Central memory CD8-positive, alpha-beta T cell (primary cell): ENCODE results near the gene FASTKD3.

Experiments
- ATAC-seq: fragments of 150-1000 bp; cut with Tn5 transposase; replicated peaks from 2 replicates; pipeline ENCODE4 v1.10.0; 2022; ENCODE audit warnings: mild to moderate bottlenecking, moderate FRiP score, moderate number of reproducible peaks; ENCODE audit not compliant: poor library complexity, severe bottlenecking; ENCODE audit errors: extremely low read depth
- DNase-seq, 2 donors: peaks; one replicate each; pipeline ENCODE4 v3.0.0; 2021; ENCODE audit warnings: low spot score in 2 of 2
- H3K27ac Mint-ChIP-seq: one replicate; pipeline ENCODE4 v1.8.0; 2022; ENCODE audit warnings: low read depth, mild to moderate bottlenecking, moderate library complexity, mixed read lengths
- H3K27me3 Mint-ChIP-seq: one replicate; pipeline ENCODE4 v1.8.0; 2022; ENCODE audit warnings: mixed read lengths
- H3K36me3 Mint-ChIP-seq: one replicate; pipeline ENCODE4 v1.8.0; 2022; ENCODE audit warnings: mild to moderate bottlenecking, moderate library complexity, mixed read lengths; ENCODE audit not compliant: insufficient read depth
- H3K4me1 Mint-ChIP-seq: one replicate; pipeline ENCODE4 v1.8.0; 2022; ENCODE audit warnings: mixed read lengths
- H3K4me3 Mint-ChIP-seq: one replicate; pipeline ENCODE4 v1.8.0; 2022; ENCODE audit warnings: mild to moderate bottlenecking, moderate library complexity, mixed read lengths
- H3K9me3 Mint-ChIP-seq: one replicate; pipeline ENCODE4 v1.8.0; 2022; ENCODE audit warnings: mixed read lengths

Gene FASTKD3

GRCh38 chr5:7852542-7852941 is 16.3 kb downstream of the FASTKD3 start:
- Mint-ChIP-seq H3K27ac (no peak overlapping the region), H3K9me3 (no peaks in the 10 kb centered on the region), H3K4me1 (peaks cover 16% of the 10 kb centered on the region), H3K27me3 (peaks cover 29% of the 10 kb centered on the region), H3K36me3 (peaks cover 2% of the 10 kb centered on the region), H3K4me3 (no peak overlapping the region)
- ATAC-seq (no peak), DNase-seq (no peak)

- H3K4me1 Mint-ChIP-seq: peaks cover 16% of the 10 kb centered on the region
- no peak overlapping the region for H3K27ac Mint-ChIP-seq
- no peak for ATAC-seq
- no peaks in the 10 kb centered on the region for H3K9me3 Mint-ChIP-seq
- H3K27me3 Mint-ChIP-seq: peaks cover 36% of the 10 kb centered on the region
- no peaks in the 10 kb centered on the region for H3K36me3 Mint-ChIP-seq
- no peak for DNase-seq
- peak overlapping the region; percentile 76 for H3K4me3 Mint-ChIP-seq
Measured at GRCh38 chr5:7851617-7852289, 17.1 kb downstream of the FASTKD3 start.

DNA sequence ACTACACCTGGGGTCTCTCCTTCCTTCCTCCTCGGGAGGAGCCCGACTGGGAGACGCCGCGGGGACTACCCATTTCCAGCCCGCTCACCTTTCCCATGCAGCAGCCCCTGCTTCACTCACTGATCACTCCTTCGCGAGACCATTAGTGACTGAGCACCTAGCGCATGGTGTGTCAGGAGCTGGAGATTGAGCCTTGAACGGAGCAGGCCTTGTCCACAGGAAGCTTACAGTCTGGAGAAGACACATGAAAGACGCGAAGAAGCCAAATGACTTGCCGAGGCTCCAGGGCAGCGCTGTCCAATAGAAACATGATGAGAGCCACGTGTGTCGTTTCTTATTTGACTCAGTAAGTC is 17.6 kb downstream of the FASTKD3 start:
- H3K27me3 Mint-ChIP-seq: peaks cover 41% of the 10 kb centered on the region
- peak overlapping the region; percentile 76 for H3K4me3 Mint-ChIP-seq
- ATAC-seq (no peak), DNase-seq (no peak)
- no peak overlapping the region for H3K27ac Mint-ChIP-seq
- H3K36me3 Mint-ChIP-seq: no peaks in the 10 kb centered on the region
- H3K4me1 Mint-ChIP-seq: peaks cover 16% of the 10 kb centered on the region
- H3K9me3 Mint-ChIP-seq: no peaks in the 10 kb centered on the region

DNA sequence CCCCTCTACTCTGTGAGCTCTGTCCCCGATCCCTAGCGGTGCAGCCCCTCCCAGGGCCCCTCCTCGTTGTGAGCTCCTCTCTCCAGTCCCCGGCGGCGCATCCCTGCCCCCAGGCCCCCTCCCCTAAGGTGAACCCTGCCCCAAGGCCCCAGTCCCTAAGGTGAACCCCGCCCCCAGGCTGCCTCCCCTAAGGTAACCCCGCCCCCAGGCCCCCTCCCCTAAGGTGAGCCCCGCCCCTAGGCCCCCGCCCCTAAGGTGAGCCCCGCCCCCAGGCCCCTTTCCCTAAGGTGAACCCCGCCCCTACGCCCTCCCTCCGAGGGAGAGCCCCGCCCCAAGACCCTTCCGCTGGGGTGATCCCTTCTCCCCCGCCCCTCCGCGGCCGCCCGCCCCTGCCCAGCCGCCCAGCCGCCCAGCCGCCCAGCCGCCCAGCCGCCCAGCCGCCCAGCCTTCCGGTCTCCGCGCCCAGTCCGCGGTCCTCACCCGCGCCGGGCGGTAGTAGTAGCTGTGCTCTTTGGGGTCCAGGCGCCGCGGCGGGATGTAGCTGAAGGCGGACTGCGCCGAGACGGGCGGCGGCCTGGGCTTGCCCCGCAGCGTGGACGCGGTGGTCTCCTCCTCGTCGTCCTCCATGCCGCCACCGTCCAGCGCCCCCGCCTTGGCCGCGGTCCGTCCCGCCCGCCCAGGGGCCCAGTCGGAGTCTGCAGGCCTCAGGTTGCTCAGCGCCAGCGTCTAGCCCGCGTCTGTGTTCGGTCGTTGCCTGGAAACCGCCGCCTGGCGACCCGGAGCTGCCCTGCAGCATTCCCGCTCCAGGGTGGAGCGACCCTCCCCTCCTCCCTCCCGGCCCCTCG is 18.2 kb downstream of the FASTKD3 start, which contains the start of gene CFAP90:
Gene CFAP90, minus strand, starts transcription at position 739 of the 845 bp plus-strand sequence. Its CDS starts 112 bp downstream, at position 627.
- no peaks in the 10 kb centered on the region for H3K9me3 Mint-ChIP-seq
- H3K27ac Mint-ChIP-seq: no peak within 1 kb of the TSS
- no peaks in the 10 kb centered on the region for H3K36me3 Mint-ChIP-seq
- H3K4me3 Mint-ChIP-seq: peak within 1 kb of the TSS; percentile 76
- DNase-seq (no peak), ATAC-seq (peak; percentile 50)
- H3K27me3 Mint-ChIP-seq: peaks cover 47% of the 10 kb centered on the region
- peaks cover 16% of the 10 kb centered on the region for H3K4me1 Mint-ChIP-seq

- H3K4me3 Mint-ChIP-seq: peak overlapping the region; percentile 62
- peaks cover 16% of the 10 kb centered on the region for H3K4me1 Mint-ChIP-seq
- H3K27ac Mint-ChIP-seq: no peak overlapping the region
- no peak for DNase-seq
- H3K36me3 Mint-ChIP-seq: no peaks in the 10 kb centered on the region
- peak; percentile 24 for ATAC-seq
- H3K27me3 Mint-ChIP-seq: peaks cover 55% of the 10 kb centered on the region
- H3K9me3 Mint-ChIP-seq: no peaks in the 10 kb centered on the region
Measured at GRCh38 chr5:7849681-7850394, 19.0 kb downstream of the FASTKD3 start.

- H3K27me3 Mint-ChIP-seq: peaks cover 67% of the 10 kb centered on the region
- ATAC-seq: no peak
Measured at GRCh38 chr5:7848296-7848695, 20.5 kb downstream of the FASTKD3 start.

GRCh38 chr5:7846327-7846726 is 22.5 kb downstream of the FASTKD3 start:
- ATAC-seq (no peak), DNase-seq (no peak)
- Mint-ChIP-seq H3K27ac (no peak overlapping the region), H3K9me3 (no peaks in the 10 kb centered on the region), H3K27me3 (peaks cover 72% of the 10 kb centered on the region), H3K4me1 (peaks cover 5% of the 10 kb centered on the region), H3K4me3 (no peak overlapping the region), H3K36me3 (no peaks in the 10 kb centered on the region)

More at GRCh38 chr5:7848296-7848695, 20.5 kb downstream of the FASTKD3 start:
- DNase-seq: no peak
- Mint-ChIP-seq H3K36me3 (no peaks in the 10 kb centered on the region), H3K27ac (no peak overlapping the region), H3K4me1 (peaks cover 16% of the 10 kb centered on the region), H3K9me3 (no peaks in the 10 kb centered on the region), H3K4me3 (no peak overlapping the region)

- no peaks in the 10 kb centered on the region for H3K4me1 Mint-ChIP-seq
- no peaks in the 10 kb centered on the region for H3K9me3 Mint-ChIP-seq
- H3K4me3 Mint-ChIP-seq: no peak overlapping the region
- DNase-seq (no peak), ATAC-seq (no peak)
- H3K27me3 Mint-ChIP-seq: peaks cover 75% of the 10 kb centered on the region
- H3K27ac Mint-ChIP-seq: no peak overlapping the region
- no peaks in the 10 kb centered on the region for H3K36me3 Mint-ChIP-seq
Measured at GRCh38 chr5:7845557-7845956, 23.3 kb downstream of the FASTKD3 start.

DNA sequence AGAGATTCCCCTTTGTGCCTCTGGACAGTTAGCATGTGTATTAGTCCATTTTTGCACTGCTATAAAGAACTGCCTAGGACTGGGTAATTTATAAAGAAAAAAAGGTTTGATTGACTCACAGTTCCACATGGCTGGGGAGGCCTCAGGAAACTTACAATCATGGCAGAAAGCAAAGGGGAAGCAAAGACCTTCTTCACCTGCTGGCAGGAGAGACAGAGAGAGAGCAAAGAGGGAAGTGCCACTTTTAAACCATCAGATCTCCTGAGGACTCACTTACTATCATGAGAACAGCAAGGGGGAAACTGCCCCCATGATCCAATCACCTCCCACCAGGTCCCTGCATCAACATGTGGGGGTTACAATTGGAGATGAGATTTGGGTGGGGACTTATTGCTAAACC is 23.9 kb downstream of the FASTKD3 start:
- DNase-seq (no peak), ATAC-seq (no peak)
- Mint-ChIP-seq H3K9me3 (no peaks in the 10 kb centered on the region), H3K4me1 (no peaks in the 10 kb centered on the region), H3K4me3 (no peak overlapping the region), H3K27me3 (peaks cover 81% of the 10 kb centered on the region), H3K36me3 (peaks cover 1% of the 10 kb centered on the region), H3K27ac (no peak overlapping the region)

DNA sequence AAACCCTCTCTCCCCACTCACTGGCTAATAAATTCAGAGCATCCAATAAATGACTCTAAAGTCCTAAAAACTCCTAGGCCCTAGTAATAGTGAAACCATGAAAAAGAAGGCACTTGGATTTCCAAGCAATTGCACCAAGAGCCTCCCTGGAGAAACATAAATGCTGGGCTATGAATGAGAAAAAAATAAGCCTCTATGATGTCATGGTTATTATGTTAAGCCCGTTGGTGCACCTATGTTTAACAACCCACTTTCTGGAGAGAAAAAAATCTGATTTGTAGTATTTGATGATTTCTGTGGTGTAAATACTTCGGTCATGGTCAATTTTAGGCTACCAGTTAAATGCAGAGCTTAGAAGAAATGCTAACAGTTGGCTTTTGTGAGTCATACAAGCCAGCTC is 26.3 kb downstream of the FASTKD3 start:
- no peak for ATAC-seq
- H3K36me3 Mint-ChIP-seq: peaks cover 1% of the 10 kb centered on the region
- no peak overlapping the region for H3K27ac Mint-ChIP-seq
- H3K27me3 Mint-ChIP-seq: peaks cover 77% of the 10 kb centered on the region
- no peaks in the 10 kb centered on the region for H3K9me3 Mint-ChIP-seq
- H3K4me1 Mint-ChIP-seq: no peaks in the 10 kb centered on the region
- H3K4me3 Mint-ChIP-seq: no peak overlapping the region
- DNase-seq: no peak

- Mint-ChIP-seq H3K27ac (no peak overlapping the region), H3K4me3 (no peak overlapping the region), H3K36me3 (peaks cover 1% of the 10 kb centered on the region), H3K27me3 (peaks cover 36% of the 10 kb centered on the region), H3K4me1 (no peaks in the 10 kb centered on the region), H3K9me3 (no peaks in the 10 kb centered on the region)
- DNase-seq (no peak), ATAC-seq (no peak)
Measured at GRCh38 chr5:7837403-7837802, 31.4 kb downstream of the FASTKD3 start.

DNA sequence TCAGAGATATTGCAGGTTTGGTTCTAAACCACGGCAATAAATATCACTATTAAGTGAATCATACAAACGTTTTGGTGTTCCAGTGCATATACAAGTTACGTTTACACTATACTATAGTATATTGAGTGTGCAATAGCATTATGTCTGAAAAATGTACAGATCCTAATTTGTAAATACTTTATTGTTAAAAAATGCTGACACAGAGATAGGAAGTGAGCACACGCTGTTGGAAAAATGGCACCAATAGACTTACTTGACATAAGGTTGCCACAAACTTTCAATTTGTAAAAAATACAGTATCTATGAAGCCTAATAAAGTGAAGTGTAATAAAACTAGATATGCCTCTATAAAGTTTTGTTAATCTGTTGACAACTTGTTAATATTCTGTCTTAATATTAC is 33.8 kb downstream of the FASTKD3 start:
- DNase-seq: no peak
- no peak overlapping the region for H3K27ac Mint-ChIP-seq

More for the DNA sequence above, 33.8 kb downstream of the FASTKD3 start:
- Mint-ChIP-seq H3K9me3 (no peaks in the 10 kb centered on the region), H3K36me3 (no peaks in the 10 kb centered on the region), H3K27me3 (peaks cover 28% of the 10 kb centered on the region), H3K4me3 (no peak overlapping the region), H3K4me1 (no peaks in the 10 kb centered on the region)
- ATAC-seq: no peak
